HUES6 (cell line): ENCODE results near the gene SLC43A3.
"Not testable (repeated sequence)": the region's sequence is repeated elsewhere in the genome, so short reads cannot be mapped to it uniquely, and the experiment has no call there.

Experiments used
- H3K27ac ChIP-seq: 2 replicates; pipeline ENCODE4 v1.7.0; 2013; ENCODE audit warnings: low read depth, mild to moderate bottlenecking, low read length, inconsistent platforms
- H3K27me3 ChIP-seq: 2 replicates; pipeline ENCODE4 v1.6.1; 2013; ENCODE audit warnings: low read length; ENCODE audit not compliant: control insufficient read depth, insufficient read depth
- H3K36me3 ChIP-seq: 2 replicates; pipeline ENCODE4 v1.6.1; 2013; ENCODE audit warnings: low read length; ENCODE audit not compliant: control insufficient read depth, insufficient read depth
- H3K4me1 ChIP-seq: 2 replicates; pipeline ENCODE4 v1.6.1; 2013; ENCODE audit warnings: low read length; ENCODE audit not compliant: control insufficient read depth, insufficient read depth
- H3K4me3 ChIP-seq: 2 replicates; pipeline ENCODE4 v1.5.1; 2013; ENCODE audit warnings: low read depth, low read length
- H3K9ac ChIP-seq: one replicate; pipeline ENCODE4 v1.6.1; 2013; ENCODE audit warnings: mild to moderate bottlenecking, low read length
- H3K9me3 ChIP-seq: 2 replicates; pipeline ENCODE4 v1.6.1; 2013; ENCODE audit warnings: low read depth, low read length; ENCODE audit not compliant: control insufficient read depth, insufficient read depth

Gene SLC43A3

DNA sequence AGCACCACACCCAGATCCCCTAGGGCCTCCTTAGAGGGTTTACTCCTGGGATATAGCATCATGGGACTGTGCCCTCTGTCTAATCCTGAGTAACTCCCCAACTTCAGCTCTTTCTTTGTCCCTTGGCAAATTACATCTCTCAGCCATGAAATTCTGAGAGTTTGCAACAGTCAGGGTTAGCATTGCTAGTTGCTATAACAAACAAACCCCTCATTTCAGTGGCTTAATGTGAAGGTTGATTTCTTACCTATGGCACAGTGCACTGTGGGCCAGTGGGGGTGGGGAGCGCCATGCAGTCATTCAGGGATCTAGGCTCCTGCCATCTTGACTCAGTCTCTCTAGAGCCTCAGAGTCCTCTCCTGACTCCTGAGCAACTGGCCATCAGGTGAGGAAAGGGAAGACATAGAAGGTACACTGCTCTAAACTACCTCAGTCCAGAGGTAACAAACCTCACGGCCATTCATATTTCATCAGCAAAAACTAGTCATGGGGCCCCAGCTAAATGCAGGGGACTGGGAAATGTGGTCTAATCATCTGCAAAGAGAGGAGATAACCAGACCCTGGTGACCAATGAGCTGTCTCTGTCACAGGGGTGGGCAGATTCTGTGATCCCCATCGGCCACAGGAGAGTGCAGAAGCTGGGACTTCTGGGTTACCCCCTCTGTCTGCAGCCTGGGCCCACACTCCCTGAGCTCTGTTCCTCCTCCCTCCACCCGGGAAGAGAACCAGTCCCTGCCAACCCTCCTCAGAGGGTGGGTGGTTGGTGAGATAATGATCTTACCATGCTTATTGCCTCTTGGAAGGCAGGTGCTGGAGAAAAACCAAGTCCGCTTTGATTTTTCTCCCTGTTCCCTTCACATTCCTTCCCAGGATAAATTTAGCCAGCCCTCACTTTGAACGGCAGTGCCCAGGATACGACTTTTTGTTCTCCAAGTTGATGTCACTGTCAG lies 63.5 kb downstream of the SLC43A3 start:
- no peak overlapping the region for H3K9ac ChIP-seq
- no peak overlapping the region for H3K4me3 ChIP-seq
- peaks cover 33% of the 10 kb centered on the region for H3K4me1 ChIP-seq
- no peaks in the 10 kb centered on the region for H3K36me3 ChIP-seq
- H3K27me3 ChIP-seq: no peaks in the 10 kb centered on the region
- H3K27ac ChIP-seq: no peak overlapping the region
- H3K9me3 ChIP-seq: no peaks in the 10 kb centered on the region

DNA sequence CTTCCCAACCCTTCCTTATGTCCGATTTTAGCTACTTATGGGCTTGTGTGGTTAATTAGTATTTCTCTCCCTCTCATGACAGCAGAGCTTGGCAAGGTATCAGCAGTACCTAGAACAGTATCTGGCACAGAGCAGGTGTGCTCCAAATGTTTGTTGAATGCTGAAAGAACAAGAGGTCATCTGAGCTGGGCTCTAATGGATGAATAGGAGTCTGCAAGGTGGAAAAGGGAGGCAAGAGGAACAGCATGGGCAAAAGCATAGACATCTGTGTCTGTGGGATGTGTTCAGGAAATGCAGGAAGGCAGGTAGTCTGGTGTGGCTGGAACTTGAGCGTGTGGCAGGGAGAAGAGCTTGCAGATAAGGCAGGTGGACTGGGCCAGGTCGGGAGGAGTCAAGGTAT lies 65.0 kb downstream of the SLC43A3 start:
- Histone ChIP-seq H3K9ac (no peak overlapping the region), H3K36me3 (no peaks in the 10 kb centered on the region), H3K27ac (no peak overlapping the region), H3K9me3 (no peaks in the 10 kb centered on the region), H3K4me3 (no peak overlapping the region), H3K27me3 (no peaks in the 10 kb centered on the region), H3K4me1 (peaks cover 33% of the 10 kb centered on the region)

DNA sequence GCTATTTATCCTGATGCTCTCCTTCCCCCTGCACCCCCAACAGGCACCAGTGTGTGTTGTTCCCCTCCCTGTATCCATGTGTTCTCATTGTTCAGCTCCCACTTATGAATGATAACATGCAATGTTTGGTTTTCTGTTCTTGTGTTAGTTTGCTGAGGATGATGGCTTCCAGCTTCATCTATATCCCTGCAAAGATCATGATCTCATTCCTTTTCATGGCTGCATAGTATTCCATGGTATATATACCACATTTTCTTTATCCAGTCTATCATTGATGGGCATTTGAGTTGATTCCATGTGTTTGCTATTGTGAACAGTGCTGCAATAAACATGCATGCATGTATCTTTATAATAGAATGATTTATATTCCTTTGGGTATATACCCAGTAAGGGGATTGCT lies 65.5 kb downstream of the SLC43A3 start:
- not testable (repeated sequence) for H3K27me3 ChIP-seq, H3K27ac ChIP-seq, H3K9ac ChIP-seq, H3K9me3 ChIP-seq, H3K4me3 ChIP-seq, H3K36me3 ChIP-seq
- H3K4me1 ChIP-seq: peaks cover 33% of the 10 kb centered on the region

DNA sequence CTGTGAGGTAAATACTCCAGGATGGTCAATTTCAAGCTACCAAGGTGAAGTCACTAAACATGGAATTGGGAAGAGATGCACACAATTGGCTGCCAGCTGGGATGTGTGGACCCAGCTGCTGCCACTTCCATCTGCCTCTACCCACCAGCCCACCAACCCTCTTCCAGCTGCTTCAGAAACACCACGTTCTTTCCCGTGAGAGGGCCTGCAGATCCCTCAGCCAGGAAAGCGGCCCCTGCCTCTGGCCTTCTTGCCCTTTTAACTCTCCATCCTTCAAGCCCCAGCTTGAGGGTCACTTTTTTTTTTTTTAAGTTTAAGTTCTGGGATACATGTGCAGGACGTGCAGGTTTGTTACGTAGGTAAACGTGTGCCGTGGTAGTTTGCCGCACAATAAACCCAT lies 65.9 kb downstream of the SLC43A3 start:
- Histone ChIP-seq H3K27me3 (no peaks in the 10 kb centered on the region), H3K36me3 (no peaks in the 10 kb centered on the region), H3K4me3 (no peak overlapping the region), H3K27ac (no peak overlapping the region), H3K4me1 (peaks cover 30% of the 10 kb centered on the region), H3K9me3 (no peaks in the 10 kb centered on the region), H3K9ac (no peak overlapping the region)

DNA sequence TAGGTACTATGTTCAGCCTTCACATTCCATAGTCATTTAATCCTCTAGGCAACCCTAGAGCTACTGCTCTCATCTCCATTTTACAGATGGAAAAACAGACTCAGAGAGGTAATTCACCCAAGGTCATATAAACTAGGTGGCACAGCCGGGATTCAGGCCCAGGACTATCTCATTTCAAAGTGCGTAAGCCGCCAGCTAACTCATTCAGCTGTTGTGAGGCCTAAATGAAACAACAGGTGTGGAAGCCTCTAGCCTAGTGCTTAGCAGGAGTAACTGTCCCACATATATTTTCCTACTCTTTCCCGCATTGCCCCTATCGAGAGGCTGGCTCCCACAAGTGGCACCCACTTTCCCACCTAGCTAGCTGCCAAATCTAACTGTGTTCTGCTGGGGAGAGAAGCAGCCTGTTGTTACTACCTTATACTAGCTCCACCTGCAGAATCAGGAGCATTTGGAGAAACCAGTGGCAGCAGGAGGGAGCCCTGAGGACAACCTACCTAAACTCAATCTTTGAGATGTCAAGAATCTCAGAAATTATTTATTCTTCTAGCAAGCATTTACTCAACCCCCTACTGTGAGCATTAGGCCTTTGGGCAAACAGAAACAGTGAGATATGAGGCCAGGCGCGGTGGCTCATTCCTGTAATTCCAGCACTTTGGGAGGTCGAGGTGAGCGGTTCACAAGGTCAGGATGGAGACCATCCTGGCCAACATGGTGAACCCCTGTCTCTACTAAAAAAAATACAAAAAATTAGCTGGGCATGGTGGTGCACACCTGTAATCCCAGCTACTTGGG lies 66.8 kb downstream of the SLC43A3 start:
- no peaks in the 10 kb centered on the region for H3K9me3 ChIP-seq
- H3K27me3 ChIP-seq: no peaks in the 10 kb centered on the region
- no peak overlapping the region for H3K9ac ChIP-seq
- H3K4me3 ChIP-seq: no peak overlapping the region
- H3K36me3 ChIP-seq: no peaks in the 10 kb centered on the region
- H3K27ac ChIP-seq: no peak overlapping the region
- peaks cover 21% of the 10 kb centered on the region for H3K4me1 ChIP-seq

DNA sequence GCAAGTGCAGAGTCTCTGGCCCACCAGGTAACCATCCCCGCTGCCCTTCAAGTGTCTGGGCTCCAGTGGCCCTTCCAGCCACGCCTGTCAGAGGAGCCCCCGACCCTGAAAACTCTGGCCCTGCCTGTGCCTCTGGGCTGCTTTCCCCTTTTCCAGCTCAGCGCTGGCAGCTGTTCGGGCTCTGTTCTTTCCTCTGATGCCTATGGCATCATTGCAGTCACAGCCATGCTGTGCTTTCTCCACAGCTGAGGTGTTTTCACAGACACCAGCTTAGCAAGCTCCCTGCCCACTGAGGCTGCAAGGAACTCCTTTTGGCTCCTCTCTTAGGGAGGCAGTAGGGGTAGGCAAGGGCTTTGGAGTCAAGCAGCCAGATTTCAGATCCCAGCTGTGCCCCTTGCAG lies 67.5 kb downstream of the SLC43A3 start:
- H3K9me3 ChIP-seq: no peaks in the 10 kb centered on the region
- no peaks in the 10 kb centered on the region for H3K27me3 ChIP-seq
- H3K4me1 ChIP-seq: peaks cover 15% of the 10 kb centered on the region
- no peaks in the 10 kb centered on the region for H3K36me3 ChIP-seq
- no peak overlapping the region for H3K4me3 ChIP-seq
- H3K9ac ChIP-seq: no peak overlapping the region
- H3K27ac ChIP-seq: no peak overlapping the region

DNA sequence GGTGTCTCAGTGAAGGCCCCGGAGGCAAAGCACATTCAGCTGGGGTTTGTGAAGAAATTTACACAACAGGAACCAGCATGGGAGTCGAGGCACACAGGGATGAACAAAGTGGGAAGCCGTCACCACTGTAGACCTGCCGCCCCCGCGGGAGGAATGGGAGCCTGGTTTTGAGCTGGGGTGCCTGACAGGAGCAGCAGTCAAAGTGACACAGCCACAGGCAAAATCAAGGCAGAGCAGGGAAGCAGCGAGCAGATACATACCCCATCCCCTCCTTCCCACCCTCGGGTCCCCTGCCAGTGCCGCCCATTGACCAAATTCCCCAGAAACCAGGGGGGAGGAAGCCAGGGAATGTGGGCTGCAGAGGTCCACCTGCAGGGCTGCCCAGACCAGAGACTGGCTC lies 67.9 kb downstream of the SLC43A3 start:
- H3K9ac ChIP-seq: no peak overlapping the region
- no peaks in the 10 kb centered on the region for H3K9me3 ChIP-seq
- no peak overlapping the region for H3K4me3 ChIP-seq
- no peaks in the 10 kb centered on the region for H3K27me3 ChIP-seq
- H3K27ac ChIP-seq: no peak overlapping the region
- no peaks in the 10 kb centered on the region for H3K36me3 ChIP-seq
- peaks cover 16% of the 10 kb centered on the region for H3K4me1 ChIP-seq

DNA sequence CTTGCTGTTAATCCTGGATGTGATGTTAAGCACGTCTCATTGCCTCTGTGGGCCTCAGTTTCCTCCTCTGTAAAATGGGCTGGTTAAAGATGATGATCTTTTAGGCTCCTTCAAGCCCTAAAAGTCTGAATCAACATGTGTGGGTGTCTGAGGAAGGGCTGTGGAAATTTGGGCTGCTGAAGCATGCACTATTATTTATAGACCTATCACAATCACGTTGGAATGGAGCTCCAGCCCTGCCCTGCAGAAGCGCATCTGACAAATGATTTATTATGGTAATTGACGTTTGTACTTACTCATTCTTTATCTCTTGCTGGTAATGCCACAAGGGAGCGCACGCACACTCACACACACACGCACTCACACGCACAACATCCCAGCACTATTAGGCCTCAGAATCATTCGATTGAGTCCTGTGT lies 68.4 kb downstream of the SLC43A3 start:
- Histone ChIP-seq H3K9me3 (no peaks in the 10 kb centered on the region), H3K36me3 (no peaks in the 10 kb centered on the region), H3K9ac (no peak overlapping the region), H3K27ac (no peak overlapping the region), H3K27me3 (no peaks in the 10 kb centered on the region), H3K4me1 (peaks cover 20% of the 10 kb centered on the region), H3K4me3 (no peak overlapping the region)

DNA sequence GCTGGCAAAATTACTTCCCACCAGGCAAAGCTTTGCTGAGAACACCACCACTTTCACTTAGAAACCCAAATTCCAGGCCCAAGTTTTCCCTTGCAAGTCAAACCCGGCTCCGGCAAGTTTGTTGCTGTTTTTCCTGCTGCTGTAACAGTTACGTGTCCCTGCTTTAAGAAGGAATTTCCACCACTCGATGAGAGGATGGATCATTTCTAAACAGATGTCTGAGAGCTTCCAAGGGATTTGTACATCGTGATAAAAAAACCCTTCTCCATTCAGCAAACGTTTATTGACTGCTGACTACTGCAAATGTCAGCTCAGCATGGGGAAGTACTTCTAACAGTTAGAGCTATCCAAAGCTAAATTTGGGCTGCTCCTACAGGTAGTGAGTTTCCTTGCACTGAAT lies 69.1 kb downstream of the SLC43A3 start:
- Histone ChIP-seq H3K36me3 (no peaks in the 10 kb centered on the region), H3K9me3 (no peaks in the 10 kb centered on the region), H3K27me3 (no peaks in the 10 kb centered on the region), H3K4me3 (no peak overlapping the region), H3K27ac (no peak overlapping the region), H3K9ac (no peak overlapping the region), H3K4me1 (peaks cover 27% of the 10 kb centered on the region)

DNA sequence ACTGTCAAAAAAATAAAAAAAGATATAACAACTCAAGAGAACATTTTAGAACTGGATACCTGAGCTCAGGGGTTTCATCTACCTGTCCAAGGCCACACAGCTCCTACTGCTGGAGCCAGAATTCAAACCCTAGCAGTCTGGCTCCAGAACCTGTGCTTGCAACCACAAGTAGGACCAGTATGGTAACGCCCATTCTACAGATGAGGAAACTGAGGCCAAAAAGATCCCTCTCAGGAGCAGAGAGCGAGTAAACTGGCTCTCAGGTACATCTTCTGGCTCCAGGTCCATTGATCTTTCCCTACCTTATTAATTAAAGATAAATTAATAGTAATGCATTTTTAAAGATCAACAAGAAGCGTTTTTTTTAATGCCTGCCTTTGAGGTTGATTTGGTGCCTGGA lies 69.6 kb downstream of the SLC43A3 start:
- no peaks in the 10 kb centered on the region for H3K9me3 ChIP-seq
- H3K27ac ChIP-seq: no peak overlapping the region
- H3K4me1 ChIP-seq: peaks cover 27% of the 10 kb centered on the region
- H3K4me3 ChIP-seq: no peak overlapping the region
- H3K27me3 ChIP-seq: no peaks in the 10 kb centered on the region
- no peak overlapping the region for H3K9ac ChIP-seq
- H3K36me3 ChIP-seq: no peaks in the 10 kb centered on the region
